ENCODE results near the gene ZNF367. TPM values are rescaled to one million over a fixed set of nuclear protein-coding genes. Genes with fewer than 3 reads are reported as not detected.
A peak's percentile ranks its signal among the peaks of the same experiment; 100 is the strongest.

Gene ZNF367
- total and polyA plus RNA-seq, 2 donors (not counting 1 experiment from before 2014, with no cell fraction given): 1.3 to 2.2 TPM

GRCh38 chr9:96449523-96449844, 31.3 kb upstream of the ZNF367 start:
- H3K27ac ChIP-seq (ENCODE audit: low read length in 2 of 2): no peak overlapping the region
- peaks cover 12 to 13% of the 10 kb centered on the region in 2 donors for H3K4me1 ChIP-seq (ENCODE audit: control insufficient read depth in 2 of 2, insufficient read depth in 2 of 2, low read length in 2 of 2)
- Mint-ChIP-seq H3K4me1 (peaks cover 14% of the 10 kb centered on the region), H3K27ac (peak overlapping the region; percentile 83), H3K27me3 (peaks cover 7% of the 10 kb centered on the region), H3K4me3 (peak overlapping the region; percentile 94), H3K9me3 (ENCODE audit: insufficient read depth) (no peaks in the 10 kb centered on the region)
- DNase-seq: no peak
- ChIA-PET CTCF (interaction anchor here (0.7 to 1.8 kb wide), 9 partner anchors 24 to 122 kb away, joined by 3 to 19 read pairs (median 4); no protein-coding TSS in a partner anchor), POLR2A (interaction anchor here (0.5 to 1.4 kb wide), 6 partner anchors 16 to 36 kb away, joined by 3 to 9 read pairs (median 4); partner anchors contain the start of gene ZNF367)
- peaks cover 5% of the 10 kb centered on the region for H4K20me1 ChIP-seq (ENCODE audit: control insufficient read depth, insufficient read depth, low read length, poor library complexity, severe bottlenecking)
- peak overlapping the region; percentile 73 for H2AFZ ChIP-seq (ENCODE audit: insufficient read depth, low read depth, low read length, poor library complexity, severe bottlenecking)
- peaks cover 10% of the 10 kb centered on the region for H3K79me2 ChIP-seq (ENCODE audit: control insufficient read depth, insufficient read depth, low read length)
- TF ChIP-seq EZH2 (IDR thresholded peaks at IDR 0.05; ENCODE audit: borderline replicate concordance, insufficient read depth, low read depth, low read length, poor library complexity, severe bottlenecking) (no peak), CTCF (IDR thresholded peaks at IDR 0.05) (no peak)
- peak; percentile 3 for ATAC-seq (ENCODE audit: low read depth)
- peak overlapping the region; percentile 91 for H3K4me2 ChIP-seq (replicated peaks; ENCODE audit: low read depth, low read length, poor library complexity, severe bottlenecking)
- intact Hi-C loops (cut with micrococcal nuclease): loop anchor here (1.0 to 10.0 kb wide), 2 partner anchors 206 to 405 kb away; partner anchors contain the start of genes PRXL2C and ZNF782
- no peaks in the 10 kb centered on the region for H3K36me3 ChIP-seq (replicated peaks in 1 of 2; ENCODE audit: control extremely low read depth in 1 of 2, control insufficient read depth in 1 of 2, extremely low read depth in 1 of 2, insufficient read depth in 2 of 2, low read length in 1 of 2)
- peak overlapping the region; percentile 50 for H3K9ac ChIP-seq (ENCODE audit: low read length)
- 1% methylated on average over 7 of the region's 7 CpGs for WGBS (ENCODE audit: insufficient coverage)
- H3K27me3 ChIP-seq (replicated peaks in 1 of 4; ENCODE audit: control extremely low read depth in 1 of 4, control insufficient read depth in 3 of 4, insufficient read depth in 4 of 4, low read length in 3 of 4): peaks cover 0 to 8% (median 0%) of the 10 kb centered on the region in 4 experiments
- no peaks in the 10 kb centered on the region for H3K9me3 ChIP-seq (ENCODE audit: control extremely low read depth in 1 of 3, control insufficient read depth in 2 of 3, insufficient read depth in 1 of 3, low read length in 2 of 3)
- peak overlapping the region; percentile 21 to 67 (median 54) for H3K4me3 ChIP-seq (ENCODE audit: control extremely low read depth in 1 of 5, extremely low read depth in 1 of 5, insufficient read depth in 1 of 5, low read depth in 2 of 5, low read length in 4 of 5)

- Histone ChIP-seq H3K4me3 (ENCODE audit: control extremely low read depth in 1 of 5, extremely low read depth in 1 of 5, insufficient read depth in 1 of 5, low read depth in 2 of 5, low read length in 4 of 5) (no peak overlapping the region), H2AFZ (ENCODE audit: insufficient read depth, low read depth, low read length, poor library complexity, severe bottlenecking) (no peak overlapping the region), H3K27me3 (replicated peaks in 1 of 4; ENCODE audit: control extremely low read depth in 1 of 4, control insufficient read depth in 3 of 4, insufficient read depth in 4 of 4, low read length in 3 of 4) (peaks cover 0 to 8% (median 0%) of the 10 kb centered on the region in 4 experiments), H3K36me3 (replicated peaks in 1 of 2; ENCODE audit: control extremely low read depth in 1 of 2, control insufficient read depth in 1 of 2, extremely low read depth in 1 of 2, insufficient read depth in 2 of 2, low read length in 1 of 2) (no peaks in the 10 kb centered on the region), H4K20me1 (ENCODE audit: control insufficient read depth, insufficient read depth, low read length, poor library complexity, severe bottlenecking) (peaks cover 2% of the 10 kb centered on the region), H3K9me3 (ENCODE audit: control extremely low read depth in 1 of 3, control insufficient read depth in 2 of 3, insufficient read depth in 1 of 3, low read length in 2 of 3) (no peaks in the 10 kb centered on the region), H3K4me2 (replicated peaks; ENCODE audit: low read depth, low read length, poor library complexity, severe bottlenecking) (no peak overlapping the region), H3K9ac (ENCODE audit: low read length) (no peak overlapping the region), H3K4me1 (ENCODE audit: control insufficient read depth in 2 of 2, insufficient read depth in 2 of 2, low read length in 2 of 2) (peaks cover 12 to 13% of the 10 kb centered on the region in 2 donors), H3K27ac (ENCODE audit: low read length in 2 of 2) (no peak overlapping the region), H3K79me2 (ENCODE audit: control insufficient read depth, insufficient read depth, low read length) (peaks cover 8% of the 10 kb centered on the region)
- ChIA-PET CTCF (interaction anchor here (1.3 to 1.7 kb wide), 3 partner anchors 23 to 121 kb away, joined by 4 to 5 read pairs (median 4); no protein-coding TSS in a partner anchor), POLR2A (interaction anchor here (0.9 to 1.1 kb wide), 2 partner anchors 29 to 31 kb away, joined by 3 to 4 read pairs; partner anchors contain the start of gene ZNF367)
- Mint-ChIP-seq H3K4me3 (peak overlapping the region; percentile 94), H3K27me3 (peaks cover 7% of the 10 kb centered on the region), H3K9me3 (ENCODE audit: insufficient read depth) (no peaks in the 10 kb centered on the region), H3K4me1 (peaks cover 14% of the 10 kb centered on the region), H3K27ac (no peak overlapping the region)
- intact Hi-C loops (cut with micrococcal nuclease): loop anchor here (1.0 to 10.0 kb wide), 2 partner anchors 207 to 406 kb away; partner anchors contain the start of genes PRXL2C and ZNF782
- TF ChIP-seq EZH2 (IDR thresholded peaks at IDR 0.05; ENCODE audit: borderline replicate concordance, insufficient read depth, low read depth, low read length, poor library complexity, severe bottlenecking): no peak
- TF ChIP-seq CTCF (IDR thresholded peaks at IDR 0.05): no peak
- WGBS (ENCODE audit: insufficient coverage): 90% methylated on average over 4 of the region's 11 CpGs
- ATAC-seq (ENCODE audit: low read depth) (no peak), DNase-seq (no peak)
These were observed 30.5 kb upstream of the ZNF367 start for GRCh38 chr9:96448546-96449170.

Data from B cell (primary cell).